Measurements from ENCODE around the gene EIF2D.
"Not testable (repeated sequence)": the region's sequence is repeated elsewhere in the genome, so short reads cannot be mapped to it uniquely, and the experiment has no call there.

Gene EIF2D, protein sequence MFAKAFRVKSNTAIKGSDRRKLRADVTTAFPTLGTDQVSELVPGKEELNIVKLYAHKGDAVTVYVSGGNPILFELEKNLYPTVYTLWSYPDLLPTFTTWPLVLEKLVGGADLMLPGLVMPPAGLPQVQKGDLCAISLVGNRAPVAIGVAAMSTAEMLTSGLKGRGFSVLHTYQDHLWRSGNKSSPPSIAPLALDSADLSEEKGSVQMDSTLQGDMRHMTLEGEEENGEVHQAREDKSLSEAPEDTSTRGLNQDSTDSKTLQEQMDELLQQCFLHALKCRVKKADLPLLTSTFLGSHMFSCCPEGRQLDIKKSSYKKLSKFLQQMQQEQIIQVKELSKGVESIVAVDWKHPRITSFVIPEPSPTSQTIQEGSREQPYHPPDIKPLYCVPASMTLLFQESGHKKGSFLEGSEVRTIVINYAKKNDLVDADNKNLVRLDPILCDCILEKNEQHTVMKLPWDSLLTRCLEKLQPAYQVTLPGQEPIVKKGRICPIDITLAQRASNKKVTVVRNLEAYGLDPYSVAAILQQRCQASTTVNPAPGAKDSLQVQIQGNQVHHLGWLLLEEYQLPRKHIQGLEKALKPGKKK

DNA sequence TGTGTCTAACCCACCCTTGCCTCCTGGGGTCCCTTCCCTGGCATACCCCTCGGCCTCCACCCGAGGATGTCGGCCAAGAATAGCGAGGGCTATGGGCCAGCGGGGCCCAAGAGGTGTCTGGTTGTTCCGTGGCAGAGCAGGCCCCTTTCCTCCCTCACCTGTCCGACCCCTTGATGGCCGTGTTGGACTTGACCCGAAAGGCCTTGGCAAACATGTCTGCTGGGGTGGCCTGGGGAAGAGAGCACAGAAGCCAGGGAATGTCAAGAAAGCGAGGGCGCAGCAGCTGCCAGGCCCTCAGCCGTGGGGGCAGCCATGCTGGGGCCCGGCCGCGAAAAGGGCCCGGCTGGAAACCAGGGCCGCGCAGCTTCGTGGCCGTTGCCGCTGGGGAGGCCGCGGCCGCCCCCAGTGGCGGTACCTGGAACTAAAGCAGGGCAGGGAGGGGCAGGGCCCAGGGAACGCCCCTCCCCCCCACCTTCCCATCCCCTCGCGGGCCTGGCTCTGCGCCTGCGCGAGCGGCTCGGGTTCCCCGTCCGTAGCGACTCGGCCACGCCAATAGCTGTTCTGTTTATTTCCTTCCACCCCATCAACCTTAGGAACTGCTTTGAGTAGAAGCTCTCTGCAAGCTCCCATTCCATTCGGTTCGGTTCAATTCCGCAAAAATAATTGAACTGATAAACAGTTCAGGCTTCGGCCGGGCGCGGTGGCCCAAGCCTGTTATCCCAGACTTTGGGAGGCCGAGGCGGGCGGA is at the start of gene EIF2D:
TSS of gene EIF2D (minus strand) at position 337 of the 748 bp plus-strand sequence. CDS start at position 214, 123 bp downstream.
- DNase-seq, result peak; percentile 75 to 91

- no peak for DNase-seq
These were observed 49.0 kb upstream of the EIF2D start for GRCh38 chr1:206661161-206661820.

DNA sequence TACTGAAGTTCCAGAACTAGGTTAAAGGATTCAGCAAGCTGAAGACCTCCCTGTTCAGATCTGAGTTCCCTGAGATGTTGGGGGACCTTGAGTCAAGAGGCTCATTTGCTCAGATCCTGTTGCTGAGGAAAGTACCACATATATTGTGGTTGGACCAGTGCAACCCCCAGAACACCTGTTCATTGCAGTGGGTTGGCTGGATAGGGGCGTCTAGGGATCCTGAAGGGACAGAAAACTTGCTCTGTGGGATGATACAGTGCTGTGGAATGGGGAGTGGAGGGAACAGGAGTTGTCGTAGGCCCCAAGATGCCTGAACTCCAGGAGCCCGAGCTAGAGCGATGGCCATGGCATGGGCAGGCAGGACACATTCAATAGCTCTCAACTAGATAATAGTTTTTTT is 47.9 kb upstream of the EIF2D start:
- no peak for DNase-seq

DNA sequence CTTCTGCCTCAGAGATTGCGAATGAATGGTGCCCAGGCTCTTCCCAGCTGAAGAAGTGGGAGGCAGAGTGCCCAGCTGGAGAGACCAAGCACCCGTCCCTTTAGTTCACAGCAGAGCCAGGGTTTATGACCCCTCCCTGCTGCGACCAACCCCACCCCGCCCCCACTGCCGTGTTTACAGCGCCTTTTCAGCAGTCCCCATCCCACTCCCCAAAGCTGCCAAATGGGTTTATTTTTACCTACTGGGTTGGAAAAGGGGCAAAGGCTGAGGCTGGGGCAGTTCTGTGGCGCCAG is 46.7 kb upstream of the EIF2D start:
- no peak for DNase-seq

DNA sequence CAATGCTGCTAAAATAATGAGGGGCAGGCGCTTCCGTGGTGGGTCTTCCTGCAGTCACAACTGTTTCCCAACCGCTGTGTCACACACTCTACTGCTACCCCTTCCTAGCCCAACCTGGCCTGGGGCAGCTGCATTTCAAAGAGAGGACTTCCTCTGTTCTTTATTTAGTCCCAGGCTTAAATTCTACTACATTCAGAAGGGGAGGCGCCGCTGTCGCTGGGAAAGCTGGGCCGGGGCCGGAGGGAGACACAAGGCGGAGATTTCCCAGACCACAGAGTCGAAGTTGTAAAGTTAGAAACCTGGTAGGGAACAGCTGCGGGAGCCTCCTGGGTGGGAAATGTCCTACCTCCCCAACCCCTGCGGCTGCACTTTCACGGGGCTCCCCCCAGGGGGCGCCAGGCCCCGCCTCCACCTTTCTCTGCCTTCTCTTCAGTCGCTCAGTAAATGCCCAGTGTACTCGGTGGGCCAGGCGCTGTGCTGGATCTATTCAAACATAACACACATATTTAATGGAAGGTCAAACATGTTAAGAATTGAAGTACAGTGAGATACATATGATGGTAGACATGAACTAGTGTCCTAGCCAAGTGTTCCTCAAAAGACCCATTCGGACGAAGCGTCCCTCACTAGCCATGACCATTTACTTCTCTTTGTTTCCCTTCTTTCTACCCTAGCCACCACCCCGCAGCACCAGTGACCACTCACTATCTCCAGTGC is 46.2 kb upstream of the EIF2D start:
- no peak for DNase-seq

DNA sequence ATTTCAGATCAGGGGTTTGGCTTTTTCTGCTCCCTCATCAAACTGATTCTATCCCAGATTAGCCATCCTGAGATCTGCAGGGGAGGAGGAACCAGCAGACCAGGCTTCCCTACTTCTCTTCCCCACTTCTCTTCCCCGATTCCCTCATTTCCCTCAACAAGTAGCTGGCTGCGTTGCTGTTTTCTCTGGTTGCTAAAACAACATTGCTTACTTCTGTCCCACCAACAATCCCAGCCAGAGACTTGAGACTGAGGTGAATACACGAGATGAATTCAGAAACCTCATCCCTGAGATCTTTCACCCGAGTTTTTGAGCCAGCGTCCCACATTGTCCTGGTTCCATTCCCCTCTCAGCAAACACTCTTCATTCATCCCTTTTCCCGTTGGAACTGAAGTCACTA is 45.5 kb upstream of the EIF2D start:
- DNase-seq, result no peak

DNA sequence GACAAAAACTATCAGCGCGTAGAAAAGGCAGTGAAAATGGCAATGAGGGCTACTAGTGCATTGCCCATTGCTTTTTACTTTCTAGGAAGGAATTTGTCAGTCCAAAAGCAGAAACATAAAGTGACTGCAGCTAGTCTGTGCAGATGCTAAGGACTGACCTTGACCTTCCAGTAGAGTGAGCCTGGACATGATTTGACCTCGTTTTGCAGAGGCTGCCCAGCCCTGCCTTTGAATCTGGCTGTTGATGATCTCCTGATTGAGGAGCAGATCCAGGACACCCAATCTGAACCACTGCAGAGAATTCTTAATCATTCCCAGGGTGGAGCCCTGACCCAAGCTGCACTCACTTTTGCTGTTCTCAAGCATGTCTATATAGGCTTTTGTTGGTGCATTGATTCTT is 44.7 kb upstream of the EIF2D start:
- no peak for DNase-seq

DNA sequence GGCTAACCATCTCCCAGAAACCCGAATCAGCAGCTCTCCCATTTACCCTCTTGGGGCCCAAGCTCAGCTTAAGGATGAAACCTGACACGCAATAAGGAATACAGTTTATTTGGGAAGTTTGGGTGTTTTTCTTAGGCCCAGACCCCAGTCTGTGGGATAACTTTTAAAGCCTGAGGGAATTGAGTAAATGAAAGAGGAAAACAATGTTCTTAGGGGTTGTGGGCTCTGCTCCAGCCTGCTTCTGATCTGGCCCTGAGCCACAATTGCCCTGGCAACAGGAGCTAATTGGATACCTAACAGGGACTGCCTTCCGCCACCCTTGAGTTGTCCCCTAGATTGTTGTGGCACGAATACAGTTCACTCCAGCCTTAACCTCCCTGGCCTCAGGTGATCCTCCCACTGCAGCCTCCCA is 43.2 kb upstream of the EIF2D start:
- DNase-seq, result peak in 1 of 2 experiments; percentile 7

DNA sequence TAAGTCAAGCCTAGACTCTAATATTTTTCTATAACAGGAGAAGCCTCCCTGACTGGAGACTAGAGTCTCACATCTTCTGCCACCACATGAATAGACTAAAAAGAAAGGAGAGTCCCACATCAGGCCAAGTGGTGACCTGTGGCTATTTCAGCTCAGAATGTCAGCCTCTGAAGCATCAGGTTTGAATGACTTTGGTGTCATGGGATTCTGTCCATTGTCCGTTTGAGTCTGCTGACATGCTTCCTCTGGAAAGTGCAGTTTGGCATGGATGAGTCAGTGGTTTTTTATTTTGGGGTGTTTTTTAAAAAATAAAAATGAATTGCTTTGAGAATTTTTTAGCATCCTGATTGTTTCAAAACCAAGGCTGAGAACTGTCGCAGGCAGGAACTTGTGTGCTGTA is 42.6 kb upstream of the EIF2D start:
- no peak for DNase-seq

DNA sequence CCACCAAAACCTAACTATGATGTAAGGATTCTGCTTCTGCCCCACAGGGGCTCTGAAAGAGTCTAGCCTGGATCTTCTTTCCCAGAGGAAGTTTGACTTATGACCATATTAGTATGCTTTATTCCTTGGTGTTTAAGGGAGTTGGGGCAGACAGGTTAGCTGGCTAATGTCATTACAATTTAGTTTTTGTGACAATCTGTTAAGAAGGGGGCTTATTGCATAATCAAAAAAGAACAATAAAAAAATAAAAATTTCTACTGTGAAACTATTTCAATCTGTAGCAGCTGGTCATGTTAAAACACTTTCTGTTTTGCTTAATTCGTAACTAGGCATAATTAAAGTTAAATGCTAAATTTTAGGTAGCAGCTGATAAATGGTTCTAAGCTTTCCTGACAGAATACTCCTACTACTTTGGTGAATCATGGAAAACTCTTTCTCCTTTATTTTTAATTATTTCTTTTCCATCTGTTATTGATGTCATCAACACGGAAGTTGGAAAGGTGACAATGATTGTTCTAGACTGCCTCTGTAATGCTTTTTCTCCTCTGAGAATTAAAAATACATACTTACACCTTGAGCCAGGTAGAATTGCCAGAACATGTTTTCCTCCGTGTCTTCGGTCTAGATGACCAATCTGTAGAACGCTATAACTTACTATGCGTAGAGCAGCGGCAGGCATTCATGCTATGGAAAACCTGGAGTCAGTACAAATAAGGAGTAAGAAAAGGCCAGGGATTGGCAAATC is 41.6 kb upstream of the EIF2D start:
- no peak for DNase-seq

- no peak for DNase-seq
These were observed 40.0 kb upstream of the EIF2D start for GRCh38 chr1:206651958-206652890.

- no peak for DNase-seq
These were observed 38.7 kb upstream of the EIF2D start for GRCh38 chr1:206651014-206651413.

DNA sequence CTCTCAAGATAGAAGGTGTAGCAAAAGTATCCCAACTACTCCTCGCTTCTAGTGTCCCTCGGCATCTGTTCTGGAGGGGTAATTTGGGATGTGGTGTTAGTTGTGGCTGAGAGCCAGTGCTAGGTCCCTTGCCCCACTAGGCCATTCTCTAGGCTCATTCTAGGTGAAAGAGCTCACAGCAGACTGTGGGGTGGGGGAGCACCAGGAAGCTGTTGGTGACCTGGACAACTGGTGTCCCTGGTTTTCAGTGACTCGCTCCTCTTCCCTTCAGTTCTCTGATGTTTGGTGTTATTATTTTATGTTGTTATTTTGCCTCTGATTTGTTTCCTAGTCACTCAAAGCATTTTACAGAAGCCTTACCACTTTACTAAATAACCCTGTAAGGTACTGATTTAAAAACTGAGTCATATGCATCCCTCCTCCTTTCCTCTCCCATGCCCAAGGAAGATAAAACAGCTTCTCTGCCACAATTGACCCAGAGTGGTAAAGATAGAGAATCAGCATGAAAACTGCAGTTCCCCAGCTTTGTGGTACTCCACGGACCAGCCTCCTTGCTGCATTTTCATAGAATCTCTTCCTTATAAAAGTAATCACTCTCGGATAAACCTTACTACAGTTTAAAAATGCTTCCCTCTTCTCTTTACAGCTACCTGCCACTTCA is 37.1 kb upstream of the EIF2D start:
- DNase-seq, result peak in 1 of 2 experiments; percentile 28

DNA sequence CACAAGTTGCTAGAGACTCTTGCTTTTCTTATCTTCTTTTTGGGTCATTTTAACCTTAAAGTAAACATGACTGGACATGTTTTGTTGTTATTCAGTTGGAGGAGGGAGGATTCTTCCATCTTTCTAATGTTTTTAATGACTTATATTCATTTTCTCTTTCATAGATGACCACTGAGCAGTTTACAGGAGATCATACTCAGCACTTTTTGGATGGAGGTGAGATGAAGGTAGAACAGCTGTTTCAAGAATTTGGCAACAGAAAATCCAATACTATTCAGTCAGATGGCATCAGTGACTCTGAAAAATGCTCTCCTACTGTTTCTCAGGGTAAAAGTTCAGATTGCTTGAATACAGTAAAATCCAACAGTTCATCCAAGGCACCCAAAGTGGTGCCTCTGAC is 35.0 kb upstream of the EIF2D start:
- no peak for DNase-seq

DNA sequence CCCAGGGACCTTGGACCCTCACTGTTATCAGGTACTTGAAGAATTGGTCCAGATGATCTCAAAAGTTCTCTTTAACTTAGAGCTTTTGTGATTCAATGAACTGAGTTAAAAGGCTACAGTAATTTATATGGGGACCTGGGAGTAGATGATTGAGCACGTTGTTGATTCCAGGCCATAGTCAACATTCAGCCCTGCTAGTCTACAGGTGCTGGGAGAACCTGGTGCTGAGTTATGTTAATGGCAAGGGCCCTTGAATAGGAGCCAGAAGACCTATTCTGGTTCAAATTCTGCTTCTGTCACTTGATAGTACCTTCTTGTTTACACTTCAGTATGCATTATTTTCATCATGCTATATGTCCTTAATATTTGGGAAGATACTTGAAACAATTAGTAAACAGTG is 34.2 kb upstream of the EIF2D start:
- no peak for DNase-seq

- DNase-seq, result no peak
These were observed 30.9 kb upstream of the EIF2D start for GRCh38 chr1:206643118-206643698.

DNA sequence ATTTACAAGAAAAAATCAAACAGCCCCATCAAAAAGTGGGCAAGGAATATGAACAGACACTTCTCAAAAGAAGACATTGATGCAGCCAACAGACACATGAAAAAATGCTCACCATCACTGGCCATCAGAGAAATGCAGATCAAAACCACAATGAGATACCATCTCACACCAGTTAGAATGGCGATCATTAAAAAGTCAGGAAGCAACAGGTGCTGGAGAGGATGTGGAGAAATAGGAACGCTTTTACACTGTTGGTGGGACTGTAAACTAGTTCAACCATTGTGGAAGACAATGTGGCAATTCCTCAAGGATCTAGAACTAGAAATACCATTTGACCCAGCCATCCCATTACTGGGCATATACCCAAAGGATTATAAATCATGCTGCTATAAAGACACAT is 29.8 kb upstream of the EIF2D start:
- not testable (repeated sequence) for DNase-seq

DNA sequence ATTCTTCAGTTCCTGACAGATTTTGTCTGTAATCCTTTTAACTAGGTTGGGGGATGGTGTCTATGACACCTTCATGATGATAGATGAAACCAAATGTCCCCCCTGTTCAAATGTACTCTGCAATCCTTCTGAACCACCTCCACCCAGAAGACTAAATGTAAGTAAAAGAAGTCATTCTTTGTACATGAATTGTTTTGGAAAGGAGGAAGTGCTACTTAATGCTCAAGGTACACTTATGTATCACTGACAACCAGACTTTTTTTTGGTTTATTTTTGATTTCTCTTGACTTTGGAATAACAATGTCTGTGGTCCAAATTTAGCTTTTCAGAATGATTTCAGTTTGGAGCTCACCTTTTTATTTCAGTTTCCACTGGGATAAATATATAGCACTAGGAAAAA is 25.3 kb upstream of the EIF2D start:
- peak in 1 of 2 experiments; percentile 54 for DNase-seq

GRCh38 chr1:206636671-206637070 is 24.4 kb upstream of the EIF2D start:
- DNase-seq, result peak in 1 of 2 experiments; percentile 53

- DNase-seq, result peak in 1 of 2 experiments; percentile 48
These were observed 23.7 kb upstream of the EIF2D start for GRCh38 chr1:206635978-206636345.

Measured in NCI-H524 (cell line).